SK-N-SH (cell line): ENCODE measurements around the gene PIAS3.

Experiments used
- CHD2 ChIP-seq: fragments of 150-350 bp; IDR thresholded peaks from 2 replicates; pipeline ENCODE4 v1.6.1; 2018; ENCODE audit warnings: low read length; ENCODE audit not compliant: partially characterized antibody
- CTCF ChIP-seq: fragments of 200-600 bp; sonication (generic); IDR thresholded peaks from 2 replicates; pipeline ENCODE4 v1.6.1; 2017; ENCODE audit warnings: antibody characterized with exemption, mild to moderate bottlenecking, moderate library complexity
- ELF1 ChIP-seq: IDR thresholded peaks from 2 replicates; pipeline ENCODE4 v1.4.0; 2012
- EZH2phosphoT487 ChIP-seq: fragments of 200-600 bp; sonication (generic); IDR thresholded peaks from 2 replicates; pipeline ENCODE4 v1.6.1; 2017; ENCODE audit warnings: low read depth, mixed run types, mild to moderate bottlenecking, antibody characterized with exemption, moderate library complexity, borderline replicate concordance
- GABPA ChIP-seq: IDR thresholded peaks from 2 replicates; pipeline ENCODE4 v1.4.0; 2012; ENCODE audit warnings: low read depth, mild to moderate bottlenecking
- JUND ChIP-seq: IDR thresholded peaks from 2 replicates; pipeline ENCODE4 v1.4.0; 2012
- NFIC ChIP-seq: IDR thresholded peaks from 2 replicates; pipeline ENCODE4 v1.4.0; 2012; ENCODE audit warnings: borderline replicate concordance
- POLR2AphosphoS5 ChIP-seq: IDR thresholded peaks from 2 replicates; pipeline ENCODE4 v1.6.1; 2012; ENCODE audit warnings: low read depth, low read length
- RAD21 ChIP-seq: IDR thresholded peaks from 2 replicates; pipeline ENCODE4 v1.6.1; 2012; ENCODE audit warnings: mild to moderate bottlenecking, low read length
- SMC3 ChIP-seq: IDR thresholded peaks from 2 replicates; pipeline ENCODE4 v1.6.1; 2012; ENCODE audit warnings: low read depth, low read length, improper control_type of control experiment
- TAF1 ChIP-seq: IDR thresholded peaks from 2 replicates; pipeline ENCODE4 v1.6.1; 2012; ENCODE audit warnings: low read depth, mild to moderate bottlenecking, low read length, moderate library complexity, borderline replicate concordance
- TEAD4 ChIP-seq: IDR thresholded peaks from 2 replicates; pipeline ENCODE4 v1.4.0; 2012; ENCODE audit warnings: mild to moderate bottlenecking, borderline replicate concordance; ENCODE audit not compliant: insufficient read depth
- ZBTB33 ChIP-seq: IDR thresholded peaks from 2 replicates; pipeline ENCODE4 v1.4.0; 2012; ENCODE audit warnings: low read depth, borderline replicate concordance

- peak; percentile 63 for TF ChIP-seq CTCF
- TF ChIP-seq POLR2AphosphoS5: no peak
- no peak for TF ChIP-seq RAD21
- no peak for TF ChIP-seq EZH2phosphoT487
- no peak for TF ChIP-seq JUND
- no peak for TF ChIP-seq NFIC
- TF ChIP-seq CHD2: no peak
- TF ChIP-seq ELF1: no peak
- TF ChIP-seq TEAD4: no peak
- no peak for TF ChIP-seq SMC3
- no peak for TF ChIP-seq TAF1
- TF ChIP-seq ZBTB33: no peak
- no peak for TF ChIP-seq GABPA
Measured at GRCh38 chr1:145849356-145850160, 9.3 kb downstream of the PIAS3 start.
